AG04449 (cell line): ENCODE results near the gene ABTB2.
"Not testable (repeated sequence)": the region's sequence is repeated elsewhere in the genome, so short reads cannot be mapped to it uniquely, and the experiment has no call there.

Experiments used
- CTCF ChIA-PET: fragments of 350-600 bp; formaldehyde crosslinking; extraction: SDS; loops from one replicate; lab custom pipeline; 2021; ENCODE audit warnings: antibody characterized with exemption; lab: Yijun Ruan, JAX
- POLR2A ChIA-PET: fragments of 400-600, 350-600 bp; formaldehyde crosslinking; extraction: SDS; loops from one replicate; lab custom pipeline; 2020; ENCODE audit warnings: antibody characterized with exemption, inconsistent platforms; lab: Yijun Ruan, JAX
- DNase-seq: peaks from one replicate; pipeline ENCODE4 v3.0.0-alpha.2; 2010; ENCODE audit warnings: low read depth, low spot score
- H3K4me3 ChIP-seq: 2 replicates; pipeline ENCODE4 v1.5.1; 2011; ENCODE audit warnings: low read depth, mild to moderate bottlenecking, control low read depth, low read length
- TF ChIP-seq, protein P1 (sequence below): IDR thresholded peaks from one replicate; pipeline ENCODE4 v1.5.1; 2011; ENCODE audit warnings: mild to moderate bottlenecking, moderate library complexity, low read length, control low read depth, inconsistent platforms; ENCODE audit not compliant: insufficient read depth; ENCODE audit errors: missing control alignments

The ABTB2 gene

DNA sequence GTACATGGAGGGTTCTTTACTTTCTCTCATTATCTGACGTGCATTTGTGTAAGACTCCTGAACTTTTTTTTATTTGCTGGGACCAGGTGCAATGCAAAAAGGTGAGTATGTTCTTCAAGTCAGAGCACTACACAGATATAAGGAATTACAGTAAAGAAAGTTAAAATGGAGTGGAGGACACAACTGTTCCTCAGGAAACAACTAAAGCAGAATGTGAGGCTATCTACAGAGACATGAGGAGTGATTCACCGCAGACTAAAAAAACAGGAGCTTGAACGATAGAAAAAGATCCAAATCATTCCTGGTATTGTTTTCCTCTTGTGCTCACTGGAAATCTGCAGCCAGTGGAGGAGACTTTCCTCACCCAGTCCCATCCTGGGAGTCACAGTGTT lies 106.2 kb downstream of the ABTB2 start:
- CTCF ChIA-PET: interaction anchor here (1.7 kb wide), 1 partner anchor 77 kb away, joined by 4 read pairs; no protein-coding TSS in a partner anchor
- H3K4me3 ChIP-seq: peak overlapping the region; percentile 43; the same call in 1 of the 2 replicates

DNA sequence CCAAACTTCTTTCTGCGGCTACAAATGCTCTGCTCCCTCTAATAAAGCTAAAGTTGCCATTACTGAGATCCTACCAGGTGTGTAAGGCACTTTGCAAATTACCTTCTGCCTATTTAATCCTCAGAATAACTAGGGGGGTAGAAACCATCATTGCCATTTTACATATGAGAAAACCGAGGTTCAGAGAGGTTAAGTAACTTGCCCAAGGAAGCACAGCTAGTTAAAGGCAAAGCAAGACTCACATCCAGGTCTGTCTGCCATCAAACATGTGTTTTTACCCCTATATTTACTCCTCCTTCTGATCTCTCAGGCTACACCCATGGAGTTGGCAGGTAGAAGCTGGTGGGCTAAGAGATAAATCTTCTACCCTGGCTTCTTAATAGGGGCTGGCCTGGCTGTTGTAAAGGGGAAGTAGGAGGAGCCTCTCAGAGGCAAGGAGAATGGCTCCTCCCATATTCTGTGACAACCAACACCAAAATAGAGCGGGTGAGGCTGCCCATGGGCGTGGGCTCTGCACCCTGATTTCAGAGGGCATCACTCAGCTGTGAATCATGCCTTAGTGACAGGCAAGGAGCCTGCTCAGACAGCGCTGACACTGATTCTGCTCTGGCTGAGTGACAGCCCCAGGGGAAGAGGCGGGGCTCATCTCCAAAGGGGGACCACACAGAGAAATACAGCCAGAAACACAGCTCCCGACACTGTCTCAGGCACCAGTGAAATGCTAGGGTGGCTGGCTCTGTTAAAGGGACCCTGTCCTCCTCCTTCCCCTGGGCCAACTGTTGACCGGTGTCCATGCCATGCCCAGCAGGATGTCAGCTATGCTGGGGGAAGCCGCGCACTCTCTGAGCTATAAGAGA lies 106.8 kb downstream of the ABTB2 start:
- ChIA-PET CTCF (interaction anchor here (0.8 to 1.7 kb wide), 2 partner anchors 29 to 77 kb away, joined by 3 to 4 read pairs; no protein-coding TSS in a partner anchor), POLR2A (interaction anchor here (1.1 kb wide), 1 partner anchor 106 kb away, joined by 3 read pairs; the partner anchor contains the start of gene ABTB2)
- no peak for DNase-seq
- TF ChIP-seq, protein P1, sequence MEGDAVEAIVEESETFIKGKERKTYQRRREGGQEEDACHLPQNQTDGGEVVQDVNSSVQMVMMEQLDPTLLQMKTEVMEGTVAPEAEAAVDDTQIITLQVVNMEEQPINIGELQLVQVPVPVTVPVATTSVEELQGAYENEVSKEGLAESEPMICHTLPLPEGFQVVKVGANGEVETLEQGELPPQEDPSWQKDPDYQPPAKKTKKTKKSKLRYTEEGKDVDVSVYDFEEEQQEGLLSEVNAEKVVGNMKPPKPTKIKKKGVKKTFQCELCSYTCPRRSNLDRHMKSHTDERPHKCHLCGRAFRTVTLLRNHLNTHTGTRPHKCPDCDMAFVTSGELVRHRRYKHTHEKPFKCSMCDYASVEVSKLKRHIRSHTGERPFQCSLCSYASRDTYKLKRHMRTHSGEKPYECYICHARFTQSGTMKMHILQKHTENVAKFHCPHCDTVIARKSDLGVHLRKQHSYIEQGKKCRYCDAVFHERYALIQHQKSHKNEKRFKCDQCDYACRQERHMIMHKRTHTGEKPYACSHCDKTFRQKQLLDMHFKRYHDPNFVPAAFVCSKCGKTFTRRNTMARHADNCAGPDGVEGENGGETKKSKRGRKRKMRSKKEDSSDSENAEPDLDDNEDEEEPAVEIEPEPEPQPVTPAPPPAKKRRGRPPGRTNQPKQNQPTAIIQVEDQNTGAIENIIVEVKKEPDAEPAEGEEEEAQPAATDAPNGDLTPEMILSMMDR: no peak
- peak overlapping the region; percentile 43 for H3K4me3 ChIP-seq

More for the DNA sequence above, 106.2 kb downstream of the ABTB2 start:
- POLR2A ChIA-PET: interaction anchor here (1.1 kb wide), 1 partner anchor 106 kb away, joined by 3 read pairs; the partner anchor contains the start of gene ABTB2
- TF ChIP-seq, protein P1: no peak
- DNase-seq: no peak

- no peak overlapping the region for H3K4me3 ChIP-seq
- POLR2A ChIA-PET: no interaction called here
- no peak for DNase-seq
- CTCF ChIA-PET: interaction anchor here (1.3 to 1.7 kb wide), 3 partner anchors 12 to 76 kb away, joined by 3 to 6 read pairs (median 4); no protein-coding TSS in a partner anchor
- TF ChIP-seq, protein P1: no peak
These were observed 107.6 kb downstream of the ABTB2 start for GRCh38 chr11:34250211-34250610.

DNA sequence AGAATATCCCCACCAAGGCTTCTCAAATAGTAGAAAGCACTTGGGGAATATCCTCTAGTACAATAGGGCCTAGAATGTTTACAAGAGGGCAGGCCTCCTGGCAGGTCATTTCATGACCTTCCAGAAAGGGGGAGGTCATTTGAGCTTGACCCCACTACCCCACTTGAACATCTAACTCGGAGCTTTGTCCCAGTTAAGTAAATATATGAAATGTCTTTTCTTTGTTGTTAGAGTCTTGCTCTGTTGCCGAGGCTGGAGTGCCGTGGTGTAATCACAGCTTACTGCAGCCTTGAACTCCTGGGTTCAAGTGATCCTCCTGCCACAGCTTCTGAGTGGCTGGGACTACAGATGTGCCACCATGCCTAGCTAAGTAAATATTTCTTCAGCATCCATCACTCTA lies 108.4 kb downstream of the ABTB2 start:
- DNase-seq: no peak
- H3K4me3 ChIP-seq: no peak overlapping the region
- TF ChIP-seq, protein P1: no peak
- POLR2A ChIA-PET: no interaction called here
- CTCF ChIA-PET: interaction anchor here (1.3 to 1.4 kb wide), 2 partner anchors 13 to 21 kb away, joined by 3 to 6 read pairs; no protein-coding TSS in a partner anchor

DNA sequence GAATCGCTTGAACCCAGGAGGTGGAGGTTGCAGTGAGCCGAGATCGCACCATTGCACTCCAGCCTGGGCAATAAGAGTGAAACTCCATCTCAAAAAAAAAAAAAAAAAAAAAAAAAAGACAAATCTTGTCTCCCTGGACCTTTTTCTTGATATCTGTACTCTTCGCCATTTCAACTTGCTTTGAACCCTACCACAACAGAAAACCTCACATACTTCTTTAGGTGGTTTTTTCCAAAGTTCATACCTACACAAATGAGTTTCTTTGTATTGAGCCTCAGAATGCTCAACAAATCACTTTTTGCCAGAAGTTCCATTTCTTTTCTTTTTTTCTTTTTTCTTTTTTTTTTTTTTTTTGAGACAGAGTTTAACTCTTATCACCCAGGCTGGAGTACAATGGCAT lies 111.3 kb downstream of the ABTB2 start:
- POLR2A ChIA-PET, H3K4me3 ChIP-seq, CTCF ChIA-PET, DNase-seq: not testable (repeated sequence)

DNA sequence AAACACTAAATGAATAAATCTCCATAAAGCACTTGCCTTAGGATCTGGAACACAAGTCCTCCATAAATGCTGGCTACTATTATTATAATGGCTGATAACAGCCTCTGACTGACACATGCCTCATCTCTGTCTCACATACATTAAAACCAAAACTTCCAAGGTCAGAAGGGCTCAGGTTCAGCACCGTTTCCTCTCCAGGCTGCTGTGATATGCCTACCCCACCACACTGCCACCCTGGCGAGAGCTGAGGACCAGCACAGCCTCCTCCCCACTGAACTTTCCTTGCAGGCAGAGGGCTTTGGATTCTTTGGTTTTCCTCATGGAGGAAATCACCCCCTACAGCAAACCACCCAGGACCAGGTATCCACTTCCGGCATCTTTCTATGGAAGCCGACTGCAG lies 112.8 kb downstream of the ABTB2 start:
- ChIA-PET CTCF (no interaction called here), POLR2A (no interaction called here)
- DNase-seq: no peak
- H3K4me3 ChIP-seq: no peak overlapping the region
- TF ChIP-seq, protein P1: no peak
